Measurements from ENCODE around the gene RAP2A. TPM values are rescaled to one million over a fixed set of nuclear protein-coding genes. Genes with fewer than 3 reads are reported as not detected.

RAP2A gene
- total RNA-seq, 2 donors from 2014 or later: 13.3 to 13.6 TPM

- DNase-seq (ENCODE audit: low spot score): no peak
- no peak for TF ChIP-seq CTCF (IDR thresholded peaks at IDR 0.05)
- Histone ChIP-seq H3K4me3 (no peak overlapping the region), H3K27me3 (no peaks in the 10 kb centered on the region), H3K27ac (no peak overlapping the region), H3K4me1 (peaks cover 0 to 1% of the 10 kb centered on the region in 2 donors), H3K36me3 (no peaks in the 10 kb centered on the region), H3K9me3 (no peaks in the 10 kb centered on the region)
Observed at GRCh38 chr13:97497400-97497799, 63.4 kb downstream of the RAP2A start.

- no peak for DNase-seq (ENCODE audit: low spot score)
- Histone ChIP-seq H3K27ac (no peak overlapping the region), H3K9me3 (no peaks in the 10 kb centered on the region), H3K4me3 (no peak overlapping the region), H3K36me3 (no peaks in the 10 kb centered on the region), H3K27me3 (no peaks in the 10 kb centered on the region), H3K4me1 (peaks cover 0 to 7% of the 10 kb centered on the region in 2 donors)
- no peak for TF ChIP-seq CTCF (IDR thresholded peaks at IDR 0.05)
Observed at GRCh38 chr13:97498419-97498818, 64.5 kb downstream of the RAP2A start.

GRCh38 chr13:97499181-97499580 is 65.2 kb downstream of the RAP2A start:
- DNase-seq (ENCODE audit: low spot score): no peak
- Histone ChIP-seq H3K4me3 (no peak overlapping the region), H3K27me3 (no peaks in the 10 kb centered on the region), H3K36me3 (no peaks in the 10 kb centered on the region), H3K9me3 (no peaks in the 10 kb centered on the region), H3K27ac (no peak overlapping the region), H3K4me1 (peaks cover 0 to 7% of the 10 kb centered on the region in 2 donors)
- TF ChIP-seq CTCF (IDR thresholded peaks at IDR 0.05): no peak

- Histone ChIP-seq H3K36me3 (no peaks in the 10 kb centered on the region), H3K9me3 (no peaks in the 10 kb centered on the region), H3K27ac (no peak overlapping the region), H3K27me3 (no peaks in the 10 kb centered on the region), H3K4me3 (no peak overlapping the region), H3K4me1 (peaks cover 0 to 7% of the 10 kb centered on the region in 2 donors)
- no peak for DNase-seq (ENCODE audit: low spot score)
- TF ChIP-seq CTCF (IDR thresholded peaks at IDR 0.05): no peak
Observed at GRCh38 chr13:97502181-97502580, 68.2 kb downstream of the RAP2A start.

- Histone ChIP-seq H3K4me1 (peaks cover 0 to 7% of the 10 kb centered on the region in 2 donors), H3K36me3 (no peaks in the 10 kb centered on the region), H3K27me3 (no peaks in the 10 kb centered on the region), H3K9me3 (no peaks in the 10 kb centered on the region), H3K27ac (no peak overlapping the region), H3K4me3 (no peak overlapping the region)
- TF ChIP-seq CTCF (IDR thresholded peaks at IDR 0.05): no peak
- no peak for DNase-seq (ENCODE audit: low spot score)
Observed at GRCh38 chr13:97502706-97503105, 68.7 kb downstream of the RAP2A start.

GRCh38 chr13:97505017-97505416 is 71.0 kb downstream of the RAP2A start:
- no peak overlapping the region for H3K27ac ChIP-seq
- H3K27me3 ChIP-seq: no peaks in the 10 kb centered on the region
- DNase-seq (ENCODE audit: low spot score): no peak
- TF ChIP-seq CTCF (IDR thresholded peaks at IDR 0.05): no peak
- no peak overlapping the region for H3K4me3 ChIP-seq
- H3K9me3 ChIP-seq: peaks cover 0 to 2% of the 10 kb centered on the region in 2 donors
- H3K36me3 ChIP-seq: no peaks in the 10 kb centered on the region
- H3K4me1 ChIP-seq: peaks cover 0 to 7% of the 10 kb centered on the region in 2 donors
